K562 (cell line): Measurements from ENCODE around the gene CLGN. TPM values are rescaled to one million over a fixed set of nuclear protein-coding genes. Genes with fewer than 3 reads are reported as not detected.

ENCODE experiments used
- CCAR2 ChIP-seq: fragments of 200-400 bp; formaldehyde crosslinking; IDR thresholded peaks from 2 replicates; pipeline ENCODE4 v1.6.1; 2017; ENCODE audit warnings: mild to moderate bottlenecking, low read depth, low read length
- FOXJ3 ChIP-seq: sonication (generic); formaldehyde crosslinking; IDR thresholded peaks from 2 replicates; pipeline ENCODE4 v1.4.0; 2020; ENCODE audit warnings: mild to moderate bottlenecking, missing genetic modification reagents
- LCOR ChIP-seq: sonication (generic); formaldehyde crosslinking; IDR thresholded peaks from 2 replicates; pipeline ENCODE4 v1.8.0; 2022; ENCODE audit warnings: mild to moderate bottlenecking, missing genetic modification reagents
- MCM3 ChIP-seq: fragments of 450-650 bp; IDR thresholded peaks from 2 replicates; pipeline ENCODE4 v1.6.1; 2016
- POLR2G ChIP-seq: fragments of 200-400 bp; formaldehyde crosslinking; IDR thresholded peaks from 2 replicates; pipeline ENCODE4 v1.6.1; 2017; ENCODE audit warnings: low read depth, mild to moderate bottlenecking, antibody characterized with exemption, low read length, moderate library complexity
- PTBP1 ChIP-seq: fragments of 200-400 bp; formaldehyde crosslinking; IDR thresholded peaks from 2 replicates; pipeline ENCODE4 v1.6.1; 2017; ENCODE audit warnings: low read depth, low read length
- SP1 ChIP-seq: sonication (generic); formaldehyde crosslinking; IDR thresholded peaks from 2 replicates; pipeline ENCODE4 v1.8.1; 2022; ENCODE audit warnings: mild to moderate bottlenecking, missing genetic modification reagents
- SREBF1 ChIP-seq: fragments of 150-350 bp; IDR thresholded peaks from 2 replicates; pipeline ENCODE4 v1.6.1; 2014; ENCODE audit warnings: antibody characterized with exemption, low read depth, low read length, borderline replicate concordance
- TCF3 ChIP-seq: sonication (generic); formaldehyde crosslinking; IDR thresholded peaks from 2 replicates; pipeline ENCODE4 v1.4.0; 2020; ENCODE audit warnings: mild to moderate bottlenecking, missing genetic modification reagents
- ZBTB7A ChIP-seq: IDR thresholded peaks from 2 replicates; pipeline ENCODE4 v1.6.1; 2011; ENCODE audit warnings: low read depth, mild to moderate bottlenecking, low read length, moderate library complexity, borderline replicate concordance; ENCODE audit not compliant: control insufficient read depth
- ZNF347 ChIP-seq: fragments of 450-650 bp; formaldehyde crosslinking; IDR thresholded peaks from 2 replicates; pipeline ENCODE4 v1.4.0; 2020; ENCODE audit warnings: low read depth, mild to moderate bottlenecking, moderate library complexity
- ZNF384 ChIP-seq: IDR thresholded peaks from 2 replicates; pipeline ENCODE4 v1.6.1; 2012; ENCODE audit warnings: low read depth, low read length, improper control_type of control experiment
- ZNF592 ChIP-seq: fragments of 450-650 bp; IDR thresholded peaks from 2 replicates; pipeline ENCODE4 v1.6.1; 2017; ENCODE audit warnings: antibody characterized with exemption, mild to moderate bottlenecking
- ZNF780A ChIP-seq: fragments of 250-450 bp; sonication (Bioruptor Pico); IDR thresholded peaks from 2 replicates; pipeline ENCODE4 v1.5.0; 2021; ENCODE audit warnings: mild to moderate bottlenecking
- polyA plus RNA-seq, 8 experiments: library from polyadenylated mRNA; depleted of rRNA in 4 of 8; stranded (reverse) in 5 of 8; unstranded in 3 of 8; fragments of >200 nt; fragmentation: Nextera tagmentation in 2 of 8; fragmentation: Illumina TruSeq in 1 of 8; extraction: Ambion mirVana in 2 of 8; extraction: Trizol in 1 of 8; gene quantifications; 2 replicates each; pipeline versions ENCODE4 v1.2.1 to v1.2.3, GENCODE V29; 2011 to 2014; ENCODE audit warnings: inconsistent platforms in 1 of 8, missing spikeins in 1 of 8
- total RNA-seq, 7 experiments: library from RNA; depleted of rRNA in 6 of 7; stranded (reverse); fragments of >200 nt in 6 of 7; fragmentation: Illumina TruSeq in 2 of 7; extraction: Trizol in 2 of 7; gene quantifications; 2 replicates each; pipeline versions ENCODE4 v1.2.1 to v1.2.3, GENCODE V29; 2011 to 2021; ENCODE audit warnings: low replicate concordance in 1 of 7
- TF ChIP-seq, protein P1 (sequence below): sonication (generic); formaldehyde crosslinking; IDR thresholded peaks from 2 replicates; pipeline ENCODE4 v1.8.1; 2023; ENCODE audit warnings: mild to moderate bottlenecking, missing genetic modification reagents
- TF ChIP-seq, protein P2 (sequence below): fragments of 450-650 bp; IDR thresholded peaks from 2 replicates; pipeline ENCODE4 v1.6.1; 2016; ENCODE audit warnings: missing biosample characterization, missing genetic modification characterization
- TF ChIP-seq, protein P3 (sequence below): sonication (generic); formaldehyde crosslinking; IDR thresholded peaks from 2 replicates; pipeline ENCODE4 v1.8.0; 2022; ENCODE audit warnings: mild to moderate bottlenecking, missing genetic modification reagents

CLGN gene
- total and polyA plus RNA-seq, 9 of the 15 experiments (the other 6 are each of a cell fraction or from before 2014, with no cell fraction given): 0.22 to 3.6 (median 2.7) TPM

DNA sequence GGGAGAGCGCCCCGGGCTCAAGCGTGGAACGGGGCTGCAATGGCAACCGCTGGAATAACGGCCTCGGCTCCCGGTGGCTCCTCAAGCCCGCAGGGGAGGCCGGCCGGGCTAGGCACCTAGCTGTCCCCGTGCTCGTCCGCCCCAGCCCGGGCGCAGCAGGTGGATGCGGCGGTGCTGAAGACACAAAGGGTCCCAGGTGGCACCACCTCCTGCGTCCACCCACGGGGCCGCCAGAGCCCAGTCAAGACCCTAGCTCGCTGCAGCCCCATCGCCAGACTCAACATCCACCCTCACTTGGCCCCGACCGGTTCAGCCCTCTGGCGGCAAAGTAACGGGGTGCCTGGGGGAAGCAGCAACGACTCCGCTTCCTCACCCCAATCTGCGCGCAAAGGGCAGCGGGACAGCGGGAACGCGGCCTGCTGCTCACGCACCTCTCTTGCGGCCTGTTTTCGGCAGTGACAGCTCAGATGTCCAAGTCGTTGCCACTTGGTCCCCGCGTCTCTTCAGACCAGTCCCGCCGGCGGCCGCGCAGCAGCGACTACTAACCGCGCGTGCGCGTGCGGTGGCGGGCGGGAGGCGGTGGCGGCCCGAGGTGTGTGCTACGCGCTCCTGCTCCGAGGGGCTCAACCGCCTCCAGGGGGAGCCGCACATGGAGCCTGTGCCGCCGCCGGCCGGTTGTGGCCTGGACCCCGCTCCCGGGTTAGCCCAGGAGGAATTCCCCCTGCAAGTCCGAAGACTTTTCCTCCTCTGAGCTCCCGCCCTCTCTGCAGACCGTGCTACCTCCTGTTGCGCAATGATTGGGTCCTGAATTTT, at the start of gene CLGN (continued):
- TF ChIP-seq ZNF347 (CRISPR knock-in tag) (no peak), TCF3 (CRISPR knock-in tag) (no peak), LCOR (no peak), PTBP1 (no peak), SREBF1 (no peak), ZNF780A (CRISPR knock-in tag) (no peak), ZNF384 (no peak), MCM3 (no peak), POLR2G (peak; percentile 84), SP1 (CRISPR knock-in tag) (no peak), CCAR2 (no peak), FOXJ3 (CRISPR knock-in tag) (no peak), ZNF592 (0 out of 2 replicates have a peak, but pooled peaks have one; percentile 43), ZBTB7A (0 out of 2 replicates have a peak, but pooled peaks have one; percentile 27)
- TF ChIP-seq, protein P1, sequence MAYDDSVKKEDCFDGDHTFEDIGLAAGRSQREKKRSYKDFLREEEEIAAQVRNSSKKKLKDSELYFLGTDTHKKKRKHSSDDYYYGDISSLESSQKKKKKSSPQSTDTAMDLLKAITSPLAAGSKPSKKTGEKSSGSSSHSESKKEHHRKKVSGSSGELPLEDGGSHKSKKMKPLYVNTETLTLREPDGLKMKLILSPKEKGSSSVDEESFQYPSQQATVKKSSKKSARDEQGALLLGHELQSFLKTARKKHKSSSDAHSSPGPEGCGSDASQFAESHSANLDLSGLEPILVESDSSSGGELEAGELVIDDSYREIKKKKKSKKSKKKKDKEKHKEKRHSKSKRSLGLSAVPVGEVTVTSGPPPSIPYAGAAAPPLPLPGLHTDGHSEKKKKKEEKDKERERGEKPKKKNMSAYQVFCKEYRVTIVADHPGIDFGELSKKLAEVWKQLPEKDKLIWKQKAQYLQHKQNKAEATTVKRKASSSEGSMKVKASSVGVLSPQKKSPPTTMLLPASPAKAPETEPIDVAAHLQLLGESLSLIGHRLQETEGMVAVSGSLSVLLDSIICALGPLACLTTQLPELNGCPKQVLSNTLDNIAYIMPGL (CRISPR knock-in tag): 0 out of 2 replicates have a peak, but pooled peaks have one; percentile 35
- TF ChIP-seq, protein P2, sequence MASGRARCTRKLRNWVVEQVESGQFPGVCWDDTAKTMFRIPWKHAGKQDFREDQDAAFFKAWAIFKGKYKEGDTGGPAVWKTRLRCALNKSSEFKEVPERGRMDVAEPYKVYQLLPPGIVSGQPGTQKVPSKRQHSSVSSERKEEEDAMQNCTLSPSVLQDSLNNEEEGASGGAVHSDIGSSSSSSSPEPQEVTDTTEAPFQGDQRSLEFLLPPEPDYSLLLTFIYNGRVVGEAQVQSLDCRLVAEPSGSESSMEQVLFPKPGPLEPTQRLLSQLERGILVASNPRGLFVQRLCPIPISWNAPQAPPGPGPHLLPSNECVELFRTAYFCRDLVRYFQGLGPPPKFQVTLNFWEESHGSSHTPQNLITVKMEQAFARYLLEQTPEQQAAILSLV (tag): peak; percentile 93
- TF ChIP-seq, protein P3, sequence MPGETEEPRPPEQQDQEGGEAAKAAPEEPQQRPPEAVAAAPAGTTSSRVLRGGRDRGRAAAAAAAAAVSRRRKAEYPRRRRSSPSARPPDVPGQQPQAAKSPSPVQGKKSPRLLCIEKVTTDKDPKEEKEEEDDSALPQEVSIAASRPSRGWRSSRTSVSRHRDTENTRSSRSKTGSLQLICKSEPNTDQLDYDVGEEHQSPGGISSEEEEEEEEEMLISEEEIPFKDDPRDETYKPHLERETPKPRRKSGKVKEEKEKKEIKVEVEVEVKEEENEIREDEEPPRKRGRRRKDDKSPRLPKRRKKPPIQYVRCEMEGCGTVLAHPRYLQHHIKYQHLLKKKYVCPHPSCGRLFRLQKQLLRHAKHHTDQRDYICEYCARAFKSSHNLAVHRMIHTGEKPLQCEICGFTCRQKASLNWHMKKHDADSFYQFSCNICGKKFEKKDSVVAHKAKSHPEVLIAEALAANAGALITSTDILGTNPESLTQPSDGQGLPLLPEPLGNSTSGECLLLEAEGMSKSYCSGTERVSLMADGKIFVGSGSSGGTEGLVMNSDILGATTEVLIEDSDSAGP (CRISPR knock-in tag): no peak
